Measurements from ENCODE around the gene GFY.

DNA sequence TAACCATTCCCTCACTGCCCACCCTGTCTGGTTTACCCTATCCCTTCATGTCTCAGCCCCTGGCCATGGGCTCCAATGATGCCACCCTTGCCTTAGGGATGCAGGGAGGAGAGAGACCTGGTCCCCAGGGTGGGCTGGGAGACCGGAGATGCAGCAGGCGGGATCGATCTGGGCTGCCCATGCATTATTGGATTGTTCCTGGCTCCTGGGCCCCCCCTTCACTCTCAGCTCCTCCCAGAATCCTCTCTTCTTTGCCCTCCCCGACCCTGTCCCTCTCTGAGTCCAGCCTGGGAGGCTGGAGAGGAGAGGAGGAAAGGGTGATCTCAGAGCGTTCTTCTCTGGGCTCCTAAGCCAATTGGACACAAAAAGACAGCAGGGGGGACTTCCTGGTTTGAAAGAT is 31.3 kb upstream of the GFY start:
- TF ChIP-seq, protein P1, sequence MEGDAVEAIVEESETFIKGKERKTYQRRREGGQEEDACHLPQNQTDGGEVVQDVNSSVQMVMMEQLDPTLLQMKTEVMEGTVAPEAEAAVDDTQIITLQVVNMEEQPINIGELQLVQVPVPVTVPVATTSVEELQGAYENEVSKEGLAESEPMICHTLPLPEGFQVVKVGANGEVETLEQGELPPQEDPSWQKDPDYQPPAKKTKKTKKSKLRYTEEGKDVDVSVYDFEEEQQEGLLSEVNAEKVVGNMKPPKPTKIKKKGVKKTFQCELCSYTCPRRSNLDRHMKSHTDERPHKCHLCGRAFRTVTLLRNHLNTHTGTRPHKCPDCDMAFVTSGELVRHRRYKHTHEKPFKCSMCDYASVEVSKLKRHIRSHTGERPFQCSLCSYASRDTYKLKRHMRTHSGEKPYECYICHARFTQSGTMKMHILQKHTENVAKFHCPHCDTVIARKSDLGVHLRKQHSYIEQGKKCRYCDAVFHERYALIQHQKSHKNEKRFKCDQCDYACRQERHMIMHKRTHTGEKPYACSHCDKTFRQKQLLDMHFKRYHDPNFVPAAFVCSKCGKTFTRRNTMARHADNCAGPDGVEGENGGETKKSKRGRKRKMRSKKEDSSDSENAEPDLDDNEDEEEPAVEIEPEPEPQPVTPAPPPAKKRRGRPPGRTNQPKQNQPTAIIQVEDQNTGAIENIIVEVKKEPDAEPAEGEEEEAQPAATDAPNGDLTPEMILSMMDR (IDR thresholded peaks at IDR 0.05) = no peak
- TF ChIP-seq EP300 (IDR thresholded peaks at IDR 0.05) = no peak

Data from upper lobe of left lung (tissue), 4 donors.